CD4-positive, alpha-beta memory T cell (primary cell): ENCODE measurements around the gene CCDC77. TPM values are rescaled to one million over a fixed set of nuclear protein-coding genes. Genes with fewer than 3 reads are reported as not detected.
"Not testable (repeated sequence)": the region's sequence is repeated elsewhere in the genome, so short reads cannot be mapped to it uniquely, and the experiment has no call there.

ENCODE experiments used
- CTCF ChIA-PET: fragments of 350-600 bp; sonication (Branson Sonifier 250); formaldehyde crosslinking; loops from one replicate; lab custom pipeline; 2021; ENCODE audit warnings: inconsistent platforms; ENCODE audit not compliant: partially characterized antibody; lab: Charles Lee
- POLR2A ChIA-PET: fragments of 350-600 bp; sonication (Branson Sonifier 250); formaldehyde crosslinking; loops from one replicate; lab custom pipeline; 2021; ENCODE audit not compliant: partially characterized antibody; lab: Charles Lee
- DNase-seq, 5 donors: peaks; one replicate each; pipeline versions ENCODE4 v3.0.0 to v3.0.0-alpha.2; 2020 to 2022; ENCODE audit warnings: mixed read lengths in 1 of 5
- H3K27ac ChIP-seq: one replicate; pipeline ENCODE4 v1.7.0; 2013; ENCODE audit warnings: low read depth, low read length
- H3K27me3 ChIP-seq: 2 replicates; pipeline ENCODE4 v1.7.0; 2013; ENCODE audit warnings: mild to moderate bottlenecking, low read length, moderate library complexity; ENCODE audit not compliant: insufficient read depth
- H3K36me3 ChIP-seq: 2 replicates; pipeline ENCODE4 v1.7.0; 2013; ENCODE audit warnings: mild to moderate bottlenecking, low read length, moderate library complexity; ENCODE audit not compliant: insufficient read depth
- H3K4me1 ChIP-seq: 2 replicates; pipeline ENCODE4 v1.7.0; 2013; ENCODE audit warnings: mild to moderate bottlenecking, low read length, moderate library complexity; ENCODE audit not compliant: insufficient read depth
- H3K4me3 ChIP-seq, 2 donors: one replicate each; pipeline ENCODE4 v1.7.0; 2013; ENCODE audit warnings: low read length in 2 of 2, mild to moderate bottlenecking in 1 of 2
- H3K9me3 ChIP-seq, 2 donors: one replicate each; pipeline ENCODE4 v1.7.0; 2013; ENCODE audit warnings: low read length in 2 of 2, control low read depth in 1 of 2; ENCODE audit not compliant: control insufficient read depth in 1 of 2
- H3K27ac Mint-ChIP-seq, 7 donors: one replicate each; pipeline ENCODE4 v1.8.0; 2020 to 2021; ENCODE audit warnings: mixed read lengths in 7 of 7, mild to moderate bottlenecking in 6 of 7, inconsistent platforms in 3 of 7, moderate library complexity in 3 of 7
- H3K27me3 Mint-ChIP-seq, 2 donors: one replicate each; pipeline ENCODE4 v1.8.0; 2020 to 2021; ENCODE audit warnings: mixed read lengths in 2 of 2
- H3K36me3 Mint-ChIP-seq, 2 donors: one replicate each; pipeline ENCODE4 v1.8.0; 2020 to 2021; ENCODE audit warnings: mixed read lengths in 2 of 2, inconsistent platforms in 1 of 2, mild to moderate bottlenecking in 1 of 2
- H3K4me1 Mint-ChIP-seq, 4 donors: one replicate each; pipeline ENCODE4 v1.8.0; 2020 to 2021; ENCODE audit warnings: mixed read lengths in 4 of 4, mild to moderate bottlenecking in 1 of 4
- H3K4me3 Mint-ChIP-seq, 8 donors: one replicate each; pipeline ENCODE4 v1.8.0; 2020 to 2021; ENCODE audit warnings: mixed read lengths in 8 of 8, mild to moderate bottlenecking in 7 of 8, moderate library complexity in 6 of 8, inconsistent platforms in 3 of 8
- H3K9me3 Mint-ChIP-seq, 8 donors: one replicate each; pipeline ENCODE4 v1.8.0; 2020 to 2021; ENCODE audit warnings: mixed read lengths in 8 of 8, mild to moderate bottlenecking in 5 of 8, inconsistent platforms in 3 of 8, moderate library complexity in 1 of 8
- intact Hi-C: fragments of 100-400 bp; cut with micrococcal nuclease; formaldehyde crosslinking; loops from one replicate; pipeline ENCODE4 v1.15.1; 2023
- polyA plus RNA-seq, 2 donors: library from polyadenylated mRNA; unstranded; fragments of 300-500 nt; fragmentation: Illumina TruSeq; gene quantifications; one replicate each; pipeline ENCODE4 v1.2.3, GENCODE V29; 2021
- total RNA-seq, 2 experiments: library from RNA; stranded (reverse); gene quantifications; one replicate each; pipeline ENCODE4 v1.2.3, GENCODE V29; 2021

The CCDC77 gene
- total RNA-seq = 10 to 100 TPM in 1 of 2 experiments, 1 to 10 TPM in 1; 7.9 to 13.0 TPM
- polyA plus RNA-seq = 1 to 10 TPM; 5.3 to 9.0 TPM

- no peak within 1 kb of the TSS for H3K27ac Mint-ChIP-seq
- no peaks in the 10 kb centered on the region for H3K27me3 ChIP-seq
Measured at GRCh38 chr12:401235-402028, at the start of gene CCDC77. TSS of gene CCDC77 (plus strand) at chr12:401644. CDS start at chr12:409384, 7,740 bp downstream.

GRCh38 chr12:356276-356988 lies 45.0 kb upstream of the CCDC77 start:
- peaks cover 31% of the 10 kb centered on the region for H3K36me3 ChIP-seq
- peaks cover 58 to 74% of the 10 kb centered on the region in 2 donors for H3K36me3 Mint-ChIP-seq
- peaks cover 10 to 33% (median 18%) of the 10 kb centered on the region in 4 donors for H3K4me1 Mint-ChIP-seq
- DNase-seq = no peak
- no peaks in the 10 kb centered on the region for H3K27me3 ChIP-seq
- H3K9me3 Mint-ChIP-seq = peaks cover 0 to 2% (median 0%) of the 10 kb centered on the region in 8 donors
- intact Hi-C loops = no loop called here
- ChIA-PET CTCF (no interaction called here), POLR2A (no interaction called here)
- no peak overlapping the region for H3K4me3 Mint-ChIP-seq
- no peaks in the 10 kb centered on the region for H3K4me1 ChIP-seq
- peak overlapping the region in 1 of 7 donors; percentile 37 for H3K27ac Mint-ChIP-seq
- no peak overlapping the region for H3K4me3 ChIP-seq
- no peaks in the 10 kb centered on the region for H3K27me3 Mint-ChIP-seq
- H3K27ac ChIP-seq = no peak overlapping the region
- H3K9me3 ChIP-seq = no peaks in the 10 kb centered on the region

More at GRCh38 chr12:401235-402028, at the start of gene CCDC77:
- peak within 1 kb of the TSS in 1 of 8 donors; percentile 5 for H3K4me3 Mint-ChIP-seq
- H3K4me1 Mint-ChIP-seq = peaks cover 0 to 3% (median under 1%) of the 10 kb centered on the region in 4 donors
- Histone ChIP-seq H3K9me3 (no peaks in the 10 kb centered on the region), H3K36me3 (no peaks in the 10 kb centered on the region), H3K27ac (peak within 1 kb of the TSS; percentile 68), H3K4me3 (peak within 1 kb of the TSS; percentile 88 to 98), H3K4me1 (peaks cover 17% of the 10 kb centered on the region)
- peaks cover 0 to 1% (median 0%) of the 10 kb centered on the region in 8 donors for H3K9me3 Mint-ChIP-seq
- peaks cover 4 to 9% of the 10 kb centered on the region in 2 donors for H3K36me3 Mint-ChIP-seq
- no peaks in the 10 kb centered on the region for H3K27me3 Mint-ChIP-seq
- DNase-seq = peak; percentile 92 to 97 (median 95)
- ChIA-PET CTCF (interaction anchor here (0.7 to 2.2 kb wide), 9 partner anchors 8 to 729 kb away, joined by 3 to 10 read pairs (median 4); partner anchors contain the start of gene KDM5A), POLR2A (interaction anchor here (0.6 to 6.3 kb wide), 7 partner anchors 8 to 1583 kb away, joined by 3 to 84 read pairs (median 3); partner anchors contain the start of genes KDM5A and RAD52)
- intact Hi-C loops = loop anchor here (5.0 kb wide), 1 partner anchor 351 kb away; the partner anchor contains the start of gene WNK1

- Mint-ChIP-seq H3K36me3 (peaks cover 67 to 78% of the 10 kb centered on the region in 2 donors), H3K9me3 (peaks cover 0 to 4% (median 0%) of the 10 kb centered on the region in 8 donors), H3K4me3 (no peak overlapping the region), H3K27me3 (no peaks in the 10 kb centered on the region), H3K4me1 (peaks cover 16 to 39% (median 23%) of the 10 kb centered on the region in 4 donors), H3K27ac (peak overlapping the region in 3 of 7 donors; percentile 31 to 46 (median 35))
- POLR2A ChIA-PET = no interaction called here
- no peak overlapping the region for H3K27ac ChIP-seq
- intact Hi-C loops = no loop called here
- peaks cover 37% of the 10 kb centered on the region for H3K36me3 ChIP-seq
- H3K4me3 ChIP-seq = no peak overlapping the region
- CTCF ChIA-PET = no interaction called here
- H3K27me3 ChIP-seq = no peaks in the 10 kb centered on the region
- no peaks in the 10 kb centered on the region for H3K9me3 ChIP-seq
- H3K4me1 ChIP-seq = no peaks in the 10 kb centered on the region
- DNase-seq = no peak
Measured at GRCh38 chr12:359091-359490, 42.4 kb upstream of the CCDC77 start.

GRCh38 chr12:366820-367219 lies 34.6 kb upstream of the CCDC77 start:
- H3K9me3 Mint-ChIP-seq = peaks cover 0 to 12% (median 3%) of the 10 kb centered on the region in 8 donors
- H3K4me1 ChIP-seq = no peaks in the 10 kb centered on the region
- peaks cover 0 to 4% of the 10 kb centered on the region in 2 donors for H3K9me3 ChIP-seq
- no peak overlapping the region for H3K4me3 Mint-ChIP-seq
- peaks cover 44% of the 10 kb centered on the region for H3K36me3 ChIP-seq
- H3K4me3 ChIP-seq = no peak overlapping the region
- ChIA-PET CTCF (no interaction called here), POLR2A (no interaction called here)
- H3K27me3 ChIP-seq = no peaks in the 10 kb centered on the region
- H3K27me3 Mint-ChIP-seq = no peaks in the 10 kb centered on the region
- no peak overlapping the region for H3K27ac ChIP-seq
- H3K36me3 Mint-ChIP-seq = peaks cover 76 to 78% of the 10 kb centered on the region in 2 donors
- DNase-seq = no peak
- H3K27ac Mint-ChIP-seq = peak overlapping the region in 1 of 7 donors; percentile 32
- intact Hi-C loops = no loop called here
- peaks cover 8 to 15% (median 11%) of the 10 kb centered on the region in 4 donors for H3K4me1 Mint-ChIP-seq

- Histone ChIP-seq H3K4me1 (no peaks in the 10 kb centered on the region), H3K4me3 (no peak overlapping the region), H3K27ac (no peak overlapping the region), H3K36me3 (peaks cover 33% of the 10 kb centered on the region), H3K9me3 (peaks cover 0 to 4% of the 10 kb centered on the region in 2 donors), H3K27me3 (no peaks in the 10 kb centered on the region)
- Mint-ChIP-seq H3K36me3 (peaks cover 73 to 76% of the 10 kb centered on the region in 2 donors), H3K4me3 (no peak overlapping the region), H3K27ac (peak overlapping the region in 1 of 7 donors; percentile 81), H3K27me3 (no peaks in the 10 kb centered on the region), H3K4me1 (peaks cover 4 to 11% (median 7%) of the 10 kb centered on the region in 4 donors), H3K9me3 (peaks cover 0 to 12% (median 4%) of the 10 kb centered on the region in 8 donors)
- ChIA-PET CTCF (no interaction called here), POLR2A (no interaction called here)
- intact Hi-C loops = no loop called here
- no peak for DNase-seq
Measured at GRCh38 chr12:367972-368371, 33.5 kb upstream of the CCDC77 start.

- H3K4me3 ChIP-seq, H3K27ac ChIP-seq, POLR2A ChIA-PET, DNase-seq, H3K9me3 ChIP-seq, H3K4me1 ChIP-seq, CTCF ChIA-PET, intact Hi-C loops, H3K9me3 Mint-ChIP-seq, H3K4me3 Mint-ChIP-seq, H3K27me3 Mint-ChIP-seq, H3K27me3 ChIP-seq: not testable (repeated sequence)
- Mint-ChIP-seq H3K4me1 (peaks cover 3 to 17% (median 8%) of the 10 kb centered on the region in 4 donors), H3K27ac (peak overlapping the region in 1 of 7 donors; percentile 86), H3K36me3 (peaks cover 72 to 74% of the 10 kb centered on the region in 2 donors)
- peaks cover 13% of the 10 kb centered on the region for H3K36me3 ChIP-seq
Measured at GRCh38 chr12:370739-371485, 30.5 kb upstream of the CCDC77 start.
